Retina (tissue), 1 donor: ENCODE data around the gene DPH1.

ENCODE experiments used
- DNase-seq: peaks from one replicate; pipeline ENCODE4 v3.0.0-alpha.2; 2016

DPH1 gene

DNA sequence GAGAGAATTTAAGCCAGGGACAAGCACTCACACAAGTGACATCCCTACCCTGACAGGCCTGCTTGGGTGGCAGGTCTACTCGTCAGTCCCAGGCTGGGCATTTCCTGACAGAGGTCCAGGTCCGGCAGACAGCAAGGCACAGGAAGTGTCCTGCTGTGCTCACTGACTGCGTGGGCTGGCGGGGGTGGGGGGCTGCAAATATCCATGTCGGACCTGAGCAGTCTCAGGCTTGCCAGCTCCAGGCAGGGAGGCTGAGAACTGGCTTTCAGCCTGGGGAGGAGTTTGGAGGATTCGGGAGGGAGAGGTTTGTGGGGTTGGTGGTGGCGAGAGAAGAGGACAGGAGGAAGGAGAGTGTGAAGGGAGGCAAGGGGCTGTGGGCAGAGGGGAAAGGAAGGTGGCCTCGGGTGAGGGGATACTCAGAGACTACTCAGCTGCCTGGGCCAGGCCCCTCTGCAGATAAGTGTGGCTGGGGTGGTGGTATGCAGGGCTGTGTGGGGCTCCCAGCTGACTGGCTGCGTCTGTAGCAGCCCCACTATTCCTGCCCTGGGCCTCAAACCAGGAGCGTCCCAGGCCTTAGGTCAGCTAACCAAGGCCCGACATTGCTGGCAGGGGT lies 32.7 kb downstream of the DPH1 start:
- no peak for DNase-seq

GRCh38 chr17:2063261-2064146 lies 33.6 kb downstream of the DPH1 start:
- DNase-seq = no peak

GRCh38 chr17:2064147-2064489 lies 34.2 kb downstream of the DPH1 start:
- DNase-seq = no peak

DNA sequence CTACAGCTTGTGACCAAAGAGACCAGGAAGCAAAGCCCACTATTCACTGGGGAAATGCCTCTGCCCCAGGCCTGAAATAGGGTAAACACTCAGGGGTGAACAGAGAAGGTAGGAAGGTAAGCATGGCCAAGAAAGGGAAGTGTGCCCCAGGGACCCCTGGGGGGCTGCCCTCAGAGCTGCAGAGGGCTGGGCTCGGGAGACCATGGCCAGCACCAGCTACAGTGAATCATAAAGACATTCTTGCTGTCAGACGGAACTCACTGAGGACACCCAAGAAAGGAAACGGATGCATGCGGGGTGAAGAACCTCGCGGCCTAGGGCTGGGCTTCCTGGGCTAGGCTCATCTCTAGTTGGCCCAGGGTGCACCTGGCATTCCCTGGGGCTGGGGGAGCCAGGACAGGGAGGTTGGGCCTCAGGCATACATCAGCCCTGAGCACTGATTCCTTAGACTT lies 34.6 kb downstream of the DPH1 start:
- no peak for DNase-seq

DNA sequence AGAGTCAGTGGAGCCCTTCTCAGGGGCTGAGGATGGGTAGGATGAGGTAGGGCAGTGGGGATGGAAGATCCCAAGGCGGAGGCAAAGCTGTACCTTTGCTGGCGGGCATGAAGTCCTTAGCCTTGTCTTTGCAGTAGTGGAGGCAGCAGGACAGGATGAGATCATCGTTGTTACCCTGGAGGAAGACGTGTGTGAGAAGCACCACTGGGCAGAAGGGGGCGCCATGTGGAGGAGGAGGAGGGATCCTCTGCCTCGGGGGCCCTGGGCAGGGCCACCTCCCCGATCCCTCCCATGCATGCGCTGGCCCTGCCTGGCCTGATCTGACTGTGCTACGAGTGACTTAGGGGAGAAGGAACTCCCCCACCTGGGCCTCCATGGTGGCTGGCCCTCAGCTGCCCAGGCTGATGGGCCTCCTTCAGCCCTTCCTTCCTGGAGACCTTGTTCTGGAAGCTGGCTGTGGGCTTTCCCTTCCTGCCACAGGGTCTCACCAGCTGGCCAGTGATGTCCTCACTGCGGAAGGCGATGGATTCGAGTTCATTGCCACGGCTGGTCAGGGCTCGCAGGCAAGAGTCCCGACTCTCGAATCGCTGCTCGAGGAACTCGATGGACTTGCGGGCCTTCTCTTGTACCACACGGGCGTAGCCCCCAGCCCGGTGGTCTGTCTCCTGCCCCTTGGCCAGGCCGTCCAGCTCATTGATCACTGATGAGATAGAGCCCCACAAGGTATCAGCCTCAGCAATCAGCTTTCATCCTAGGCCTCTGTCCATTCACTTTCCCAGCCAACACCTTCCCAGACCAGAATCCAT lies 35.2 kb downstream of the DPH1 start:
- no peak for DNase-seq

- no peak for DNase-seq
These were observed 36.0 kb downstream of the DPH1 start for GRCh38 chr17:2065949-2066400.

GRCh38 chr17:2067048-2067561 lies 37.2 kb downstream of the DPH1 start:
- DNase-seq = peak; percentile 43

- no peak for DNase-seq
These were observed 37.7 kb downstream of the DPH1 start for GRCh38 chr17:2067608-2068024.

- DNase-seq = no peak
These were observed 38.1 kb downstream of the DPH1 start for GRCh38 chr17:2068031-2068518.

DNA sequence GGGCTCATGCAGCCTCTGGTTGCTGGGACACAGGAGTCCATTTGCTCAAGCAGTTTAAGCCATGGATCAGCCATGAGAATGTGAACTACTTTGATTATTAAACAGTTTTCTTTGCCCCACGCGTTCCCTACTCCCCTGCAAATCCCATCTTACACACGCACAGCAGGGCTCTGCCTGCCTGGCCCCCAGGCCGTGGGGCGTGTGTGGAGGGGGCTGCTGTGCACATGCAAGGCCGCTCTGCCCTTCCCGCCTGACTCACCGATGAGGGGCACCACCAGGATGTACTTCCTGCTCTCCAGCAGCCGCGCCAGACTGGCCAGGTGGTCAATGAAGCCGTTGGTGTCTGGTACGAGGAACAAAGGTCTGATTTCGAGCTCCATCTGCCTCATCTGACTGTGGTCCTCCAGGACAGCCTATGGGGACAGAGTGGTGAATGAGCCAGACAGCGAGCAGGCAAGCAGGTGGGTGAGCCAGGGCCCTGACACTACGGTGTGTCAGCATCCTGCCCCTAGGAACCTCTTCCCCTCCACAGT lies 38.6 kb downstream of the DPH1 start:
- no peak for DNase-seq

GRCh38 chr17:2070241-2071023 lies 40.5 kb downstream of the DPH1 start:
- no peak for DNase-seq

DNA sequence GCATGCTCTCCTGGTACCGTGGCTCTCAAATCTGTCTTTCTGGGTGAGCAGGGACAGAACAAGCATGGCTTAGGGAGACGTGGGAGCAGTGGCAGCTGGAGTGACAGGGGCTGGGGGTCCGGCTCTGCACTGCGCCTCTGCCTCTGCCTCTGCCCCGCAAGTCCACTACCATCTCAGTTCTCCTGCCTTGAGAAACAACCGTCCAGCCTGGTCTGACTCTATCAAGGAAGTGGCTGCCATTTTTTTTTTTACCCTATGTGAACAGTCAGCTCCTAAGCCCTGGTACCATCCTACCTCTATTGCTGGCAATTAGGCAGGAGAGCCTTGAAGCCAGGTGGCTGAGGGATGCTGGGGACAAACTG lies 41.1 kb downstream of the DPH1 start:
- DNase-seq = no peak

DNA sequence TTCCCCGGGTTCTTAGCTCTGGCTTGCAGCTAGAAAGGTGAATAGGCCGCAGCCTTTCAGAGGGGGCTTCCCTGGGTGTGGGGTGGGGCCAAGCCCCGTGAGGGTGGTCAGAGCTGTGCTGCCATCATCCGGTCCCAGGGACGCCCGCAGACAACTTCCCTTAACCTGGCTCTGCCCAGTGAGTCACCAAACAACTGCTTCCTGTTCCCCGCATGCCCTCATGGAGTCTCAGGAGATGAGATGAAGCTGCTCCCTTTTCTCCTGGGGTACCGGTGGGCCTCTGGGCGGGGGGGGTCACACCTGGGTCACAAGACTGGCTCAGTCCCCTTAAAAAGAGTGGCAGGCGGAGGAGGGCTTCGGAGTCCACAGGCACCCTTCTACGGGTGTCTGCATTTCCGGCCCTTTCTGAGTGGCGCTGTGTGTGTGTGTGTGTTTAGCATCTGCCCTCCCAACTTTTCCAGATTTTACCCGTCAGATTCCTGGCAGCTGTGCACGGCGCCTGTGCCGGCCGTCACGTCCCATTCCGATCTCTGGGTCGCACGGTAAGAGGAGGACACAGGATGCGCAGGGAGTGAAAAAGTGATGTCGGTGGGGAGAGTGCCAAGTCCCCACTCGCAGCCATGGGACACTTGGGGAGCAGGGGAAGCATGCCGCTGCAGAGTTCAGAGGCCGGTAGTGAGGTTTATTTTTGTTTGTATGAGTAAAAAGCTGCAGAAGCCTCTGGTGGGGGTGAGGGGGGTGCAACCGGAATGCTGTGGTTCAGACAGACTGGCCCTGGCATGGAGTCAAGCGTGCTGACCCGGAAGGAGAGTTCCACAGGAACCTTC lies 41.7 kb downstream of the DPH1 start:
- DNase-seq = no peak

GRCh38 chr17:2074919-2075318 lies 45.0 kb downstream of the DPH1 start:
- DNase-seq = no peak

DNA sequence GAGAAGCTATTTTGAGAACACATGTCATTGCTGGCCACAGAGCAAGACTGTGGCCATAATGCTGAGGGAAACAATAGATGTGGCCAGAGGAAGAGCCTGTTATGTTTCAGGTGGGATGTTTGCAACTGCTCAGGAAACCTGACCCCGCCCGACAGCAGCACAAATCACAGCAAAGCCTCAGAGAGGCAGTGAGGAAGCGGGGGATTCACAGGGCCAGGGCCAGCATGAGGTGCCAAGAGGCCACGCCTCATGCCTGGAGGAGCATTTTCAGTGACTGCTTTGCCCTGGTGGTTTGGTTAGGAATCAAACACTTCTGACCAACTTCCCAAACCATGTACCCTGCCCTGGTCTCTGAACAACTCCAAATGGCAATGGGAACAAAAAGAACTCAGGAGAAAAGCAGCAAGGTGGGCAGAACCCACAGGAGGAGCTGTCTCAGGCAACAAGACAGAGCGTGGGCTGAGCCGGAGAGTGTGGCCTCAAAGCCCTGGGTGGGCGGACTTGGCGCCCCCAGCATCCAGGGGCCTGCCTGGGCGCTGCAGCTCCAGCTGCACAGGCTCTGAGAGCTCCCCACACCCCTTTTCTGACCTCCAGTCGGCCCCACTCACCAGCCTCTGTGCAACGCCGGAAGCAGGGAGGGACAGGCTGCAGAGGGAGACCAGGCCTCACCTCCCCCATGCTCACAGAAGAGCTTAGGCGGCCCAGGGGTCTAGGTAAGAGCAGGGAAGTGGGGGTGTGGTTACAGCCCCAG lies 45.6 kb downstream of the DPH1 start:
- DNase-seq = peak; percentile 30

DNA sequence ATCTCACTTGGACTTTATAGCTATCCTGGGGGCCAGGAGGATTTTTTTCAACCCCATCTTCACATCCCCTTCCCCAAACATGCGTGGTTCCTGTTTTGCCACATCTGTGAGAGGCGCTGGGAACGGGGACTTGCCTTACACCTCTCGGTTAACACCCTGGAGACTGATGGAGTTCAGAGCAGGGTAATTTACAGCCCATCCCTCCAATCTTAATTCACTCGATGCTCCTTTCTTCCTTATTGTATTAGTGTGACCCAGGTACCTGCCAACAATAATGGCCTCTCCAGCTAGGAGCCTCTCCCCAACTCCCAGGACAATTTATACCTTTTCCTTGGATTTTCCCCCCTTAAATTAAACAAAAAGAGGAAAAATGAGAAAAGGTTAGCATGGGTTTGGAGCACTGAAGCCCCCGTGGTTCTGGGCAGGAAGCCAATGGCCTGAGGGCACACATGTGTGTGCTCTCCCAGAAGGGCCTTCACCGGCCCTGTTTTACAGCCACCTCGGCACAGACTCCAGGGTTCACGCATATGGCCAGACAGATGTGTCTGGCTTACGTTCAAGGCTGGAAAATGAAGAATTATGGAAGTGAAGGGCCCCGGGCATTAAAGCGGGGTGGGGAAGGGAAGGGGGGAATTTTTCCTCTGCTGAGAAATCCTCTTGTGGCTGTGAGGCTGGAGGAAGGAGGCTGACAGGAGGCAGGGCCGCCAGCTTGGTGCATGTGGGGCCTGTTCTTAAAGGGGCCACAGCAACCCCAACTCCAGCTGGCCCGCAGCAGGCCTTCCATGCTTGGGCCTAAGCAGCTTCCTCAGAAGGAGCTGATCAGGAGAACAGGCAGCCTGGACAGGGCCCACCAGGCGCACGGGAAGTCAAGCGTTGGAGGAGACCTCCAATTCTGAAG lies 46.4 kb downstream of the DPH1 start:
- peak; percentile 43 for DNase-seq

- no peak for DNase-seq
These were observed 47.1 kb downstream of the DPH1 start for GRCh38 chr17:2077040-2077439.

DNA sequence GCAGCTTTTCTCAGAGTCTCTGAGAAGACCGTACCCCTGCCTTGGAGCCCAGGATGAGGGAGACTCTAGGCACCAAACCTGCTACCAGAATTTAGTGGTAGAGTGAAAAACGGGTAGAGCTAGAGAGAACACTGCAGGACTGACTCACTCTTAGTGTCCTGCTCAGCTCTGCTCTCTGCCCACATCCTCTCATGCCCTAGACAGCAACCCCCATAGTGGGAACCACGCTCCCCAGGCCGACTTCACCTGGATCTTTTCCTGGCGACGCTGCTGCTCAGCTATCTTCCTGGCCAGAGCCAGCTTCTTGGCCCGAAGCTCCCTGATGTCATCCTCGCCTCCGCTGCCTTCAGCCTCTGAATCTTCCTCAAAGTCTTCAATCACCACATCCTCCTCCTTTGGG lies 51.6 kb downstream of the DPH1 start:
- no peak for DNase-seq
